GM12878 (cell line): Measurements from ENCODE around the gene PAXX. TPM values are rescaled to one million over a fixed set of nuclear protein-coding genes. Genes with fewer than 3 reads are reported as not detected.

Source experiments
- ATAC-seq: fragments of 200-7000 bp; cut with Tn5 transposase; 3 replicates; pipeline ENCODE4 v1.9.1; 2020; ENCODE audit warnings: mild to moderate bottlenecking, moderate library complexity
- BruUV-seq: library from RNA; stranded (reverse); fragments of 400-500 nt; replicated peaks from 2 replicates; lab custom pipeline; 2021; lab: Mats Ljungman, UMichigan
- CTCF ChIA-PET: fragments of 300-600 bp; sonication (Branson Sonifier 250); formaldehyde crosslinking; extraction: SDS; loops from one replicate; lab custom pipeline; 2021; ENCODE audit warnings: inconsistent platforms; lab: Yijun Ruan, JAX
- POLR2A ChIA-PET: fragments of 350-600 bp; formaldehyde crosslinking; extraction: SDS; loops from one replicate; lab custom pipeline; 2021; ENCODE audit warnings: inconsistent platforms; lab: Charles Lee
- RAD21 ChIA-PET: fragments of 300-600 bp; sonication (Branson Sonifier 250); formaldehyde crosslinking; loops from one replicate; lab custom pipeline; 2023; ENCODE audit warnings: antibody characterized with exemption; ENCODE audit not compliant: unreplicated experiment; lab: Charles Lee
- SMC1A ChIA-PET: fragments of 300-600 bp; sonication (Branson Sonifier 250); formaldehyde crosslinking; loops from one replicate; lab custom pipeline; 2023; ENCODE audit not compliant: unreplicated experiment, uncharacterized antibody; lab: Charles Lee
- DNase-seq: peaks from one replicate; pipeline ENCODE4 v3.0.0-alpha.2; 2011; ENCODE audit warnings: low read depth, low spot score
- FAIRE-seq: peaks from 3 replicates; lab custom pipeline; 2011; peaks lifted over from hg19 to GRCh38; lab: Jason Lieb, UNC
- H2AFZ ChIP-seq: 2 replicates; pipeline ENCODE4 v1.6.0; 2011; ENCODE audit warnings: low read depth, low read length, control low read depth; ENCODE audit not compliant: control insufficient read depth
- H3K27ac ChIP-seq: 2 replicates; pipeline ENCODE4 v1.5.1; 2011; ENCODE audit warnings: control low read depth; ENCODE audit not compliant: control insufficient read depth, insufficient read depth
- H3K27me3 ChIP-seq, 2 experiments: replicated peaks in 1 of 2; 2 replicates each; pipeline versions ENCODE4 v1.6.0 to v1.6.1; 2011; ENCODE audit warnings: low read length in 1 of 2; ENCODE audit not compliant: control insufficient read depth in 2 of 2, insufficient read depth in 2 of 2
- H3K36me3 ChIP-seq, 2 experiments: 2 replicates each; pipeline ENCODE4 v1.5.1; 2011; ENCODE audit warnings: low read length in 1 of 2; ENCODE audit not compliant: control insufficient read depth in 2 of 2, insufficient read depth in 2 of 2
- H3K4me1 ChIP-seq: 2 replicates; pipeline ENCODE4 v1.6.1; 2011; ENCODE audit warnings: mild to moderate bottlenecking, low read length, moderate library complexity, mixed read lengths; ENCODE audit not compliant: control insufficient read depth, insufficient read depth
- H3K4me2 ChIP-seq: 2 replicates; pipeline ENCODE4 v1.6.0; 2011; ENCODE audit warnings: control low read depth; ENCODE audit not compliant: control insufficient read depth, insufficient read depth
- H3K4me3 ChIP-seq: fragments of 200-600 bp; sonication (generic); 2 replicates; pipeline ENCODE4 v1.5.1; 2016
- H3K79me2 ChIP-seq: 2 replicates; pipeline ENCODE4 v1.6.0; 2011; ENCODE audit warnings: low read length; ENCODE audit not compliant: control insufficient read depth, insufficient read depth
- H3K9ac ChIP-seq: 2 replicates; pipeline ENCODE4 v1.8.0; 2011; ENCODE audit warnings: low read length, control low read depth, mixed read lengths; ENCODE audit not compliant: control insufficient read depth, insufficient read depth
- H3K9me3 ChIP-seq: replicated peaks from 3 replicates; pipeline ENCODE4 v1.5.1; 2011; ENCODE audit warnings: mild to moderate bottlenecking, low read length; ENCODE audit not compliant: control insufficient read depth, insufficient read depth
- H4K20me1 ChIP-seq: 2 replicates; pipeline ENCODE4 v1.6.0; 2011; ENCODE audit not compliant: control insufficient read depth, insufficient read depth
- CBFB ChIP-seq: IDR thresholded peaks from 2 replicates; pipeline ENCODE4 v1.6.1; 2016; ENCODE audit warnings: antibody characterized with exemption, low read depth
- MEF2B ChIP-seq: fragments of 450-650 bp; IDR thresholded peaks from 2 replicates; pipeline ENCODE4 v1.6.1; 2018; ENCODE audit warnings: mild to moderate bottlenecking, moderate library complexity; ENCODE audit not compliant: partially characterized antibody, poor library complexity, severe bottlenecking
- PML ChIP-seq: IDR thresholded peaks from 2 replicates; pipeline ENCODE4 v1.6.1; 2012; ENCODE audit warnings: low read length, inconsistent platforms
- SMC3 ChIP-seq: IDR thresholded peaks from 2 replicates; pipeline ENCODE4 v1.6.1; 2011; ENCODE audit warnings: low read length, improper control_type of control experiment, borderline replicate concordance
- SUZ12 ChIP-seq: fragments of 200-600 bp; sonication (generic); IDR thresholded peaks from one replicate; pipeline ENCODE4 v1.6.1; 2018; ENCODE audit warnings: antibody characterized with exemption, mild to moderate bottlenecking; ENCODE audit not compliant: unreplicated experiment
- YBX1 ChIP-seq: fragments of 450-650 bp; IDR thresholded peaks from 2 replicates; pipeline ENCODE4 v1.6.1; 2016; ENCODE audit warnings: antibody characterized with exemption
- ZSCAN29 ChIP-seq: fragments of 450-650 bp; IDR thresholded peaks from 2 replicates; pipeline ENCODE4 v1.6.1; 2017; ENCODE audit warnings: mild to moderate bottlenecking, moderate library complexity
- WGBS: methylation state at CpG from one replicate; pipeline ENCODE4 v1.1.6; 2016; ENCODE audit warnings: low lambda C conversion rate; ENCODE audit not compliant: insufficient replicate concordance, insufficient coverage; ENCODE audit errors: missing lambda C conversion rate; 5-methylcytosine and 5-hydroxymethylcytosine counted together
- in situ Hi-C: fragments of 300-500 bp; cut with MboI; formaldehyde crosslinking; loops from 9 replicates; pipeline ENCODE4 v1.14.3; 2018; ENCODE audit warnings: mixed read lengths
- intact Hi-C: fragments of 100-400 bp; cut with micrococcal nuclease; formaldehyde crosslinking; loops from one replicate; pipeline ENCODE4 v1.14.2; 2022; ENCODE audit not compliant: unreplicated experiment
- polyA plus RNA-seq, 11 experiments: library from polyadenylated mRNA; depleted of rRNA in 4 of 11; unstranded in 6 of 11; stranded (reverse) in 5 of 11; fragments of >200 nt; fragmentation: Nextera tagmentation in 4 of 11; fragmentation: Illumina TruSeq in 1 of 11; extraction: Ambion mirVana in 4 of 11; extraction: Trizol in 1 of 11; gene quantifications; 1 replicate in 1 of 11; 2 replicates in 10 of 11; pipeline versions ENCODE4 v1.2.1 to v1.2.3, GENCODE V29; 2011 to 2016; ENCODE audit warnings: inconsistent platforms in 2 of 11, missing spikeins in 2 of 11, low read depth in 1 of 11
- total RNA-seq, 4 experiments: library from RNA; depleted of rRNA in 3 of 4; stranded (reverse); fragments of >200 nt in 3 of 4; fragmentation: Illumina TruSeq in 1 of 4; extraction: Trizol in 1 of 4; gene quantifications; 2 replicates each; pipeline versions ENCODE4 v1.2.1 to v1.2.3, GENCODE V29; 2013 to 2021
- TF ChIP-seq, protein P1 (sequence below): fragments of 450-650 bp; formaldehyde crosslinking; IDR thresholded peaks from 2 replicates; pipeline ENCODE4 v1.4.0; 2020; ENCODE audit warnings: mild to moderate bottlenecking, moderate library complexity

The PAXX gene
- total and polyA plus RNA-seq, 10 of the 15 experiments (the other 5 are each of a cell fraction or from before 2014, with no cell fraction given) = 0.18 to 60.6 (median 29.5) TPM

DNA sequence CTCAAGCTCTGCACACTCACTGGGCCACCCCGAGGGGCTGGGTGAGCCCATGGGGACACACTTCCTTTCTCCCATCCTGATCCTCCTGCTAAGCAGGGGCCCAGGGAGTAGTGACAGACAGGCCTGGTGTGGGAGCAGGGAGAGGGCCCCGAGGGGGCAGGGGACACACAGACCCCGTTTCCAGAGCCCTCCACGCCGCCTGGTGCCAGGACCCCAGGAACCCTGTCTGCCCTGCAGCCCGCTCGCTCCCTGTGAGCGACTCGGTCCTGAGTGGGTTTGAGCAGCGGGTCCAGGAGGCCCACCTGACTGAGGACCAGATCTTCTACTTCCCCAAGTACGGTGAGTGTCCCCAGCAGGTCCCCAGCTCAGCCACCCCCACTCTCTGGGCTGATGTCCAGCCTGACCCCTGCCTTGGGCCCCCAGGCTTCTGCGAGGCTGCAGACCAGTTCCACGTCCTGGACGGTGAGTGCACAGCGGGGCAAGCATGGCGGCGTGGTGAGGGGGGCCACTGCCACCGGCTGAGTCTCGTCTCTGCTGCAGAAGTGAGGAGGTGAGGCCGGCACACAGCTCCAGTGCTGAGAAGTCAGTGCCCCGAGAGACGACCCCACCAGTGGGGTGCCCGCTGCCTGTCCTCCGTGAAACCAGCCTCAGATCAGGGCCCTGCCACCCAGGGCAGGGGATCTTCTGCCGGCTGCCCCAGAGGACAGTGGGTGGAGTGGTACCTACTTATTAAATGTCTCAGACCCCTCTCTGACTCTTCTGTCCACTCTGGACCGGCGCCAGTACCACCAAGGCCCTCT lies 45.8 kb upstream of the PAXX start:
- no TSS peak for BruUV-seq
- ChIA-PET POLR2A (no interaction called here), CTCF (interaction anchor here (0.8 to 3.5 kb wide), 7 partner anchors 50 to 159 kb away, joined by 3 to 163 read pairs (median 7); partner anchors contain the start of gene CLIC3), SMC1A (interaction anchor here (1.7 to 2.4 kb wide), 2 partner anchors 87 to 100 kb away, joined by 5 to 77 read pairs; partner anchors contain the start of genes FUT7 and NPDC1)
- FAIRE-seq = no peak
- Histone ChIP-seq H3K9me3 (no peaks in the 10 kb centered on the region), H3K79me2 (peaks cover 19% of the 10 kb centered on the region), H3K27ac (no peak overlapping the region), H2AFZ (no peak overlapping the region)
- ATAC-seq = no peak
- WGBS = 56% methylated on average over 27 of the region's 27 CpGs
- in situ Hi-C loops = loop anchor here (5.0 kb wide), 1 partner anchor 91 kb away; no protein-coding TSS in a partner anchor
- TF ChIP-seq, protein P1, sequence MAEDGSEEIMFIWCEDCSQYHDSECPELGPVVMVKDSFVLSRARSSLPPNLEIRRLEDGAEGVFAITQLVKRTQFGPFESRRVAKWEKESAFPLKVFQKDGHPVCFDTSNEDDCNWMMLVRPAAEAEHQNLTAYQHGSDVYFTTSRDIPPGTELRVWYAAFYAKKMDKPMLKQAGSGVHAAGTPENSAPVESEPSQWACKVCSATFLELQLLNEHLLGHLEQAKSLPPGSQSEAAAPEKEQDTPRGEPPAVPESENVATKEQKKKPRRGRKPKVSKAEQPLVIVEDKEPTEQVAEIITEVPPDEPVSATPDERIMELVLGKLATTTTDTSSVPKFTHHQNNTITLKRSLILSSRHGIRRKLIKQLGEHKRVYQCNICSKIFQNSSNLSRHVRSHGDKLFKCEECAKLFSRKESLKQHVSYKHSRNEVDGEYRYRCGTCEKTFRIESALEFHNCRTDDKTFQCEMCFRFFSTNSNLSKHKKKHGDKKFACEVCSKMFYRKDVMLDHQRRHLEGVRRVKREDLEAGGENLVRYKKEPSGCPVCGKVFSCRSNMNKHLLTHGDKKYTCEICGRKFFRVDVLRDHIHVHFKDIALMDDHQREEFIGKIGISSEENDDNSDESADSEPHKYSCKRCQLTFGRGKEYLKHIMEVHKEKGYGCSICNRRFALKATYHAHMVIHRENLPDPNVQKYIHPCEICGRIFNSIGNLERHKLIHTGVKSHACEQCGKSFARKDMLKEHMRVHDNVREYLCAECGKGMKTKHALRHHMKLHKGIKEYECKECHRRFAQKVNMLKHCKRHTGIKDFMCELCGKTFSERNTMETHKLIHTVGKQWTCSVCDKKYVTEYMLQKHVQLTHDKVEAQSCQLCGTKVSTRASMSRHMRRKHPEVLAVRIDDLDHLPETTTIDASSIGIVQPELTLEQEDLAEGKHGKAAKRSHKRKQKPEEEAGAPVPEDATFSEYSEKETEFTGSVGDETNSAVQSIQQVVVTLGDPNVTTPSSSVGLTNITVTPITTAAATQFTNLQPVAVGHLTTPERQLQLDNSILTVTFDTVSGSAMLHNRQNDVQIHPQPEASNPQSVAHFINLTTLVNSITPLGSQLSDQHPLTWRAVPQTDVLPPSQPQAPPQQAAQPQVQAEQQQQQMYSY = no peak
- TF ChIP-seq SUZ12 (no peak), SMC3 (no peak), PML (no peak), ZSCAN29 (no peak), MEF2B (no peak), YBX1 (no peak), CBFB (no peak)
- TF ChIP-seq, all 136 proteins: peak for 0
- RAD21 ChIA-PET = interaction anchor here (0.5 to 2.1 kb wide), 5 partner anchors 14 to 121 kb away, joined by 3 to 109 read pairs (median 7); partner anchors contain the start of gene PAXX
- intact Hi-C loops = loop anchor here (10.0 kb wide), 1 partner anchor 152 kb away; the partner anchor contains the start of genes CCDC183 and TMEM141
- no peaks in the 10 kb centered on the region for H3K27me3 ChIP-seq
- H3K4me2 ChIP-seq = no peak overlapping the region
- DNase-seq = no peak
- peaks cover 10% of the 10 kb centered on the region for H3K4me1 ChIP-seq
- H3K4me3 ChIP-seq = no peak overlapping the region
- H4K20me1 ChIP-seq = no peaks in the 10 kb centered on the region
- no peak overlapping the region for H3K9ac ChIP-seq
- H3K36me3 ChIP-seq = peaks cover 0 to 11% of the 10 kb centered on the region in 2 experiments; a peak in 2 of 4 replicates
